ENCODE measurements around the gene HNRNPUL1.

HNRNPUL1 gene

GRCh38 chr19:41263850-41264580 lies at the start of gene HNRNPUL1:
HNRNPUL1 (plus strand) TSS chr19:41264372; CDS start chr19:41264504, 132 bp downstream.
- TF ChIP-seq CTCF (IDR thresholded peaks at IDR 0.05; ENCODE audit: low read depth, low read length, missing control alignments) = peak; percentile 36
- DNase-seq = peak; percentile 100
- Histone ChIP-seq H3K4me3 (ENCODE audit: low read depth, low read length) (peak within 1 kb of the TSS; percentile 90), H3K27ac (peak within 1 kb of the TSS; percentile 99), H3K27me3 (replicated peaks) (no peaks in the 10 kb centered on the region), H3K36me3 (replicated peaks) (peaks cover 31% of the 10 kb centered on the region)
- in situ Hi-C loops (cut with HindIII; ENCODE audit: low pct_ligation_motif_present, low sequenced_read_pairs) = no loop called here

GRCh38 chr19:41217741-41218140 lies 46.4 kb upstream of the HNRNPUL1 start:
- Histone ChIP-seq H3K27ac (no peak overlapping the region), H3K36me3 (replicated peaks) (peaks cover 19% of the 10 kb centered on the region), H3K27me3 (replicated peaks) (no peaks in the 10 kb centered on the region), H3K4me3 (ENCODE audit: low read depth, low read length) (no peak overlapping the region)
- in situ Hi-C loops (cut with HindIII; ENCODE audit: low pct_ligation_motif_present, low sequenced_read_pairs) = no loop called here
- no peak for TF ChIP-seq CTCF (IDR thresholded peaks at IDR 0.05; ENCODE audit: low read depth, low read length, missing control alignments)
- no peak for DNase-seq

GRCh38 chr19:41218249-41218614 lies 45.9 kb upstream of the HNRNPUL1 start:
- peak overlapping the region; percentile 28 for H3K27ac ChIP-seq
- peaks cover 19% of the 10 kb centered on the region for H3K36me3 ChIP-seq (replicated peaks)
- in situ Hi-C loops (cut with HindIII; ENCODE audit: low pct_ligation_motif_present, low sequenced_read_pairs) = no loop called here
- TF ChIP-seq CTCF (IDR thresholded peaks at IDR 0.05; ENCODE audit: low read depth, low read length, missing control alignments) = no peak
- no peaks in the 10 kb centered on the region for H3K27me3 ChIP-seq (replicated peaks)
- H3K4me3 ChIP-seq (ENCODE audit: low read depth, low read length) = no peak overlapping the region
- no peak for DNase-seq

GRCh38 chr19:41218615-41219507 lies 45.3 kb upstream of the HNRNPUL1 start, which contains the start of gene AXL:
AXL (plus strand) TSS chr19:41219223; CDS start chr19:41219393, 170 bp downstream.
- peak; percentile 83 for DNase-seq
- Histone ChIP-seq H3K27ac (peak within 1 kb of the TSS; percentile 70), H3K27me3 (replicated peaks) (no peaks in the 10 kb centered on the region), H3K4me3 (ENCODE audit: low read depth, low read length) (peak within 1 kb of the TSS; percentile 80), H3K36me3 (replicated peaks) (peaks cover 19% of the 10 kb centered on the region)
- TF ChIP-seq CTCF (IDR thresholded peaks at IDR 0.05; ENCODE audit: low read depth, low read length, missing control alignments) = no peak
- in situ Hi-C loops (cut with HindIII; ENCODE audit: low pct_ligation_motif_present, low sequenced_read_pairs) = no loop called here

GRCh38 chr19:41219924-41220567 lies 44.1 kb upstream of the HNRNPUL1 start:
- H3K27ac ChIP-seq = peak overlapping the region; percentile 70
- TF ChIP-seq CTCF (IDR thresholded peaks at IDR 0.05; ENCODE audit: low read depth, low read length, missing control alignments) = no peak
- H3K4me3 ChIP-seq (ENCODE audit: low read depth, low read length) = peak overlapping the region; percentile 80
- no peaks in the 10 kb centered on the region for H3K27me3 ChIP-seq (replicated peaks)
- H3K36me3 ChIP-seq (replicated peaks) = peaks cover 24% of the 10 kb centered on the region
- in situ Hi-C loops (cut with HindIII; ENCODE audit: low pct_ligation_motif_present, low sequenced_read_pairs) = no loop called here
- peak; percentile 41 for DNase-seq
